B cell (primary cell): ENCODE results near the gene PIK3C2G. TPM values are rescaled to one million over a fixed set of nuclear protein-coding genes. Genes with fewer than 3 reads are reported as not detected.

Experiments
- ATAC-seq: fragments of 200-7000 bp; cut with Tn5 transposase; one replicate; pipeline ENCODE4 v1.10.0; 2021; ENCODE audit warnings: low read depth, mild to moderate bottlenecking, moderate number of reproducible peaks, moderate library complexity
- CTCF ChIA-PET: fragments of 350-600 bp; sonication (Branson Sonifier 250); formaldehyde crosslinking; loops from one replicate; lab custom pipeline; 2021; ENCODE audit warnings: antibody characterized with exemption, inconsistent platforms; lab: Charles Lee
- POLR2A ChIA-PET: fragments of 350-600 bp; sonication (Branson Sonifier 250); formaldehyde crosslinking; loops from one replicate; lab custom pipeline; 2021; ENCODE audit warnings: antibody characterized with exemption; lab: Charles Lee
- DNase-seq: peaks from one replicate; pipeline ENCODE4 v3.0.0; 2013
- H2AFZ ChIP-seq: 2 replicates; pipeline ENCODE4 v1.6.1; 2012; ENCODE audit warnings: mild to moderate bottlenecking, low read depth, low read length; ENCODE audit not compliant: insufficient read depth, poor library complexity, severe bottlenecking
- H3K27ac ChIP-seq, 2 donors: 1 replicate in 1 of 2; 2 replicates in 1 of 2; pipeline ENCODE4 v1.5.1; 2012 to 2013; ENCODE audit warnings: low read length in 2 of 2, mild to moderate bottlenecking in 2 of 2, moderate library complexity in 1 of 2
- H3K27me3 ChIP-seq, 4 experiments: fragments of 200-600 bp in 1 of 4; sonication (generic) in 1 of 4; replicated peaks in 1 of 4; 1 replicate in 2 of 4; 2 replicates in 2 of 4; pipeline versions ENCODE4 v1.6.1 to v1.7.0; 2013 to 2016; ENCODE audit warnings: low read length in 3 of 4, mild to moderate bottlenecking in 2 of 4, mixed read lengths in 1 of 4, moderate library complexity in 1 of 4; ENCODE audit not compliant: insufficient read depth in 4 of 4, control insufficient read depth in 3 of 4; ENCODE audit errors: control extremely low read depth in 1 of 4
- H3K36me3 ChIP-seq, 2 experiments: replicated peaks in 1 of 2; 1 replicate in 1 of 2; 2 replicates in 1 of 2; pipeline versions ENCODE4 v1.6.1 to v1.7.1; 2013; ENCODE audit warnings: low read length in 1 of 2; ENCODE audit not compliant: insufficient read depth in 2 of 2, control insufficient read depth in 1 of 2; ENCODE audit errors: control extremely low read depth in 1 of 2, extremely low read depth in 1 of 2
- H3K4me1 ChIP-seq, 2 donors: fragments of 200-600 bp in 1 of 2; sonication (generic) in 1 of 2; 1 replicate in 1 of 2; 2 replicates in 1 of 2; pipeline versions ENCODE4 v1.5.1 to v1.6.1; 2013 to 2017; ENCODE audit warnings: low read length in 2 of 2; ENCODE audit not compliant: control insufficient read depth in 2 of 2, insufficient read depth in 2 of 2
- H3K4me2 ChIP-seq: replicated peaks from 2 replicates; pipeline ENCODE3; 2012; ENCODE audit warnings: mild to moderate bottlenecking, low read depth, low read length; ENCODE audit not compliant: poor library complexity, severe bottlenecking
- H3K4me3 ChIP-seq, 5 experiments: fragments of 200-600 bp in 1 of 5; sonication (generic) in 1 of 5; 1 replicate in 3 of 5; 2 replicates in 2 of 5; pipeline versions ENCODE4 v1.5.1 to v1.7.0; 2011 to 2016; ENCODE audit warnings: low read length in 4 of 5, mild to moderate bottlenecking in 4 of 5, low read depth in 2 of 5, control low read depth in 1 of 5, moderate library complexity in 1 of 5; ENCODE audit not compliant: insufficient read depth in 1 of 5; ENCODE audit errors: control extremely low read depth in 1 of 5, extremely low read depth in 1 of 5
- H3K79me2 ChIP-seq: fragments of 200-600 bp; sonication (generic); one replicate; pipeline ENCODE4 v1.6.0; 2016; ENCODE audit warnings: low read length; ENCODE audit not compliant: control insufficient read depth, insufficient read depth
- H3K9ac ChIP-seq: fragments of 200-600 bp; sonication (generic); 2 replicates; pipeline ENCODE4 v1.6.1; 2017; ENCODE audit warnings: mild to moderate bottlenecking, low read length, moderate library complexity
- H3K9me3 ChIP-seq, 3 donors: one replicate each; pipeline versions ENCODE4 v1.6.1 to v1.7.1; 2013; ENCODE audit warnings: low read length in 2 of 3; ENCODE audit not compliant: control insufficient read depth in 2 of 3, insufficient read depth in 1 of 3; ENCODE audit errors: control extremely low read depth in 1 of 3
- H4K20me1 ChIP-seq: 2 replicates; pipeline ENCODE4 v1.6.0; 2012; ENCODE audit warnings: mild to moderate bottlenecking, low read length; ENCODE audit not compliant: insufficient read depth, control insufficient read depth, poor library complexity, severe bottlenecking
- H3K27ac Mint-ChIP-seq: one replicate; pipeline ENCODE4 v1.8.0; 2021; ENCODE audit warnings: mixed read lengths
- H3K27me3 Mint-ChIP-seq: one replicate; pipeline ENCODE4 v1.8.0; 2021; ENCODE audit warnings: mixed read lengths
- H3K4me1 Mint-ChIP-seq: one replicate; pipeline ENCODE4 v1.8.0; 2021; ENCODE audit warnings: mixed read lengths
- H3K4me3 Mint-ChIP-seq: one replicate; pipeline ENCODE4 v1.8.0; 2021; ENCODE audit warnings: mixed read lengths
- H3K9me3 Mint-ChIP-seq: one replicate; pipeline ENCODE4 v1.8.0; 2022; ENCODE audit warnings: mixed read lengths; ENCODE audit not compliant: insufficient read depth
- EZH2 ChIP-seq: IDR thresholded peaks from 2 replicates; pipeline ENCODE4 v1.6.1; 2012; ENCODE audit warnings: borderline replicate concordance, low read depth, mild to moderate bottlenecking, moderate library complexity, low read length; ENCODE audit not compliant: insufficient read depth, poor library complexity, severe bottlenecking
- WGBS: methylation state at CpG from one replicate; pipeline ENCODE4 v1.1.5; 2013; ENCODE audit warnings: missing lambda C conversion rate; ENCODE audit not compliant: insufficient coverage; 5-methylcytosine and 5-hydroxymethylcytosine counted together
- intact Hi-C: fragments of 100-400 bp; cut with micrococcal nuclease; formaldehyde crosslinking; loops from one replicate; pipeline ENCODE4 v1.10.0; 2022
- polyA plus RNA-seq: library from polyadenylated mRNA; depleted of rRNA; stranded (reverse); fragments of >200 nt; gene quantifications from 2 replicates; pipeline ENCODE4 v1.2.3, GENCODE V29; 2012
- total RNA-seq, 2 donors: library from RNA; stranded (reverse); fragments of 120-200 nt in 1 of 2; gene quantifications; 1 replicate in 1 of 2; 2 replicates in 1 of 2; pipeline versions ENCODE4 v1.2.3 to v1.2.4, GENCODE V29; 2013 to 2022
- TF ChIP-seq, protein P1 (sequence below): fragments of 200-600 bp; IDR thresholded peaks from one replicate; pipeline ENCODE4 v1.8.0; 2022; ENCODE audit warnings: antibody characterized with exemption, mild to moderate bottlenecking

The PIK3C2G gene
- total and polyA plus RNA-seq, 2 donors (not counting 1 experiment from before 2014, with no cell fraction given) = not detected

DNA sequence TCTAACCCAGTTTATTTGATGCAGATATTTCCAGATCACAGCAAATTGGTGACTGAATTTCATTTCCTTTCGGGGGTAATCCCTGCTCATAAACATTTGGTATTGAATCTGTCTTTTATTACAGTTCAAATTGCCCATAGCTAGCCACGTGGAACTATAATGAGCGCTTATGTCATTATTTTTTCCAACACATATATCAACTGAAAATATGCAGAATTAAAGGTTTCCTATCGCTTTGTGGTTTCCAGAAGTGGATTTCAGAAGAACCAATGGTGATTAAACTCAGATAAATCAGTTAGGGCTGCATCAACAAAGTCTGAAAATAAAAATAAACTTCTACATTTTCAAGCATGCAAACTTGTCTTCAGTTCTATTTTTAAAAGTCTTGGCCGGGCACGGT lies 111.9 kb downstream of the PIK3C2G start:
- Histone ChIP-seq H3K4me3 (no peak overlapping the region), H3K27ac (no peak overlapping the region), H3K36me3 (no peaks in the 10 kb centered on the region), H3K79me2 (no peaks in the 10 kb centered on the region), H4K20me1 (no peaks in the 10 kb centered on the region), H3K4me2 (no peak overlapping the region), H3K9ac (no peak overlapping the region), H3K4me1 (no peaks in the 10 kb centered on the region), H3K9me3 (peaks cover 0 to 3% (median 3%) of the 10 kb centered on the region in 3 donors), H3K27me3 (no peaks in the 10 kb centered on the region), H2AFZ (no peak overlapping the region)
- H3K4me1 Mint-ChIP-seq = no peaks in the 10 kb centered on the region
- ChIA-PET POLR2A (no interaction called here), CTCF (no interaction called here)
- intact Hi-C loops = no loop called here
- no peaks in the 10 kb centered on the region for H3K27me3 Mint-ChIP-seq
- TF ChIP-seq, protein P1, sequence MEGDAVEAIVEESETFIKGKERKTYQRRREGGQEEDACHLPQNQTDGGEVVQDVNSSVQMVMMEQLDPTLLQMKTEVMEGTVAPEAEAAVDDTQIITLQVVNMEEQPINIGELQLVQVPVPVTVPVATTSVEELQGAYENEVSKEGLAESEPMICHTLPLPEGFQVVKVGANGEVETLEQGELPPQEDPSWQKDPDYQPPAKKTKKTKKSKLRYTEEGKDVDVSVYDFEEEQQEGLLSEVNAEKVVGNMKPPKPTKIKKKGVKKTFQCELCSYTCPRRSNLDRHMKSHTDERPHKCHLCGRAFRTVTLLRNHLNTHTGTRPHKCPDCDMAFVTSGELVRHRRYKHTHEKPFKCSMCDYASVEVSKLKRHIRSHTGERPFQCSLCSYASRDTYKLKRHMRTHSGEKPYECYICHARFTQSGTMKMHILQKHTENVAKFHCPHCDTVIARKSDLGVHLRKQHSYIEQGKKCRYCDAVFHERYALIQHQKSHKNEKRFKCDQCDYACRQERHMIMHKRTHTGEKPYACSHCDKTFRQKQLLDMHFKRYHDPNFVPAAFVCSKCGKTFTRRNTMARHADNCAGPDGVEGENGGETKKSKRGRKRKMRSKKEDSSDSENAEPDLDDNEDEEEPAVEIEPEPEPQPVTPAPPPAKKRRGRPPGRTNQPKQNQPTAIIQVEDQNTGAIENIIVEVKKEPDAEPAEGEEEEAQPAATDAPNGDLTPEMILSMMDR = no peak
- no peak for TF ChIP-seq EZH2
- 100% methylated on average over 2 of the region's 6 CpGs for WGBS
- no peak overlapping the region for H3K4me3 Mint-ChIP-seq
- H3K9me3 Mint-ChIP-seq = peaks cover 3% of the 10 kb centered on the region
- no peak for ATAC-seq
- no peak overlapping the region for H3K27ac Mint-ChIP-seq
- DNase-seq = no peak

DNA sequence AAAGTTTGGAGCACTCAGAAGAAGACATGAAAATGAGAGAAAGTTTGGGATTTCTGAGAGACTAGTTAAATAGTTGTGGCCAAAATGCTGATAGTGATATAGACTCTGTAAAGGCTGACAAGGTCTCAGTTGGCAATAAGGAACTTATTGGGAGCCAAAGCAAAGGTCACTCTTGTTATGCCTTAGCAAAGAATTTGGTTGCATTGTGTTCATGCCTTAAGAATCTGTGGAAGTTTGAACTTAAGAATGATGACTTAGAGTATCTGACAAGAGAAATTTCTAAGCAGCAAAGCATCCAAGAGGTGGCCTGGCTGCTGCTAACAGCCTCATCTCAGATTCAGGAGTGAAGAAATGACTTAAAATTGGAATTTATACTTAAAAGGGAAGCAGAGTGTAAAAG lies 113.8 kb downstream of the PIK3C2G start:
- no peak overlapping the region for H3K9ac ChIP-seq
- no peak for DNase-seq
- no peaks in the 10 kb centered on the region for H4K20me1 ChIP-seq
- no peak for TF ChIP-seq EZH2
- Mint-ChIP-seq H3K4me1 (no peaks in the 10 kb centered on the region), H3K4me3 (no peak overlapping the region), H3K27me3 (no peaks in the 10 kb centered on the region), H3K9me3 (peaks cover 2% of the 10 kb centered on the region), H3K27ac (no peak overlapping the region)
- no peak for ATAC-seq
- H3K4me3 ChIP-seq = no peak overlapping the region
- peaks cover 0 to 3% (median 3%) of the 10 kb centered on the region in 3 donors for H3K9me3 ChIP-seq
- H3K27ac ChIP-seq = no peak overlapping the region
- no peaks in the 10 kb centered on the region for H3K4me1 ChIP-seq
- intact Hi-C loops = no loop called here
- H3K36me3 ChIP-seq = no peaks in the 10 kb centered on the region
- H3K79me2 ChIP-seq = no peaks in the 10 kb centered on the region
- ChIA-PET POLR2A (no interaction called here), CTCF (no interaction called here)
- no peak overlapping the region for H2AFZ ChIP-seq
- no peak overlapping the region for H3K4me2 ChIP-seq
- no peaks in the 10 kb centered on the region for H3K27me3 ChIP-seq
